ENCODE data around the gene SLC7A9. TPM values are rescaled to one million over a fixed set of nuclear protein-coding genes. Genes with fewer than 3 reads are reported as not detected.

SLC7A9 gene
- total RNA-seq, 1 donor from 2014 or later, result 0.32 TPM

DNA sequence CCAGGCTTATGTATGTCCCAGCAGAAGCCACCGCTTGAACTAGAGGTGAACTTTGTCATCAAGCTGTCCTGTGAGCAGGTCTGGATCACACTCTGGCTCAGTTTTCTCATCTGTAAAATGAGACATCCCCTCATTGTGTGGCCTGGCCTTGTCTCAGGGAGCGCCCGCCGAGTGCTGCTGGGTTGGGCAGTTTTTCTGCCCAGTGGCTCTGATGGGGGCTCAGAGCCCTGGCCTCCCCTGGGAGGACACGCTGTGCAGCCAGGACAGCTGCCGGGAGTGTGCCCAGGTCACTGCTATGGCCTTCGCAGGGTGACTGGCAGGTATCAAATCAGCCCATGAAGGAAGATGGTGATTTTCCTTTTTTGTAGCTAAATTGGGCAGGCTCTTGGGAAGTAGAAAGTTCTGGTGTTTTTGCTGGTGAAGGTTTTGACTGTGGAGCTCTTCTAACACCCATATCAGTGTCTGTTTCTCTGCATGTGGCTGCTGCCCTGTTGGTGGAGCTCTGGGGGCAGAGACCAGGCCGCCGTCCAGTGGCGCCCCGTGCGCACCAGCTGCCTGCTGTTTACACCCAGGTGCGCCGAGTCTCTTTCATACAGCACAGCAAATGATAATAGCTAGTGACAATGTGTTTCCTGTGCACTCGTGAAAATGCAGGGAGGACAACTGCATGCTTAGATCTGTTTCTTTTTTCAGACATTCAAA, 40.8 kb downstream of the SLC7A9 start:
- no peak for DNase-seq (ENCODE audit: low spot score)

DNA sequence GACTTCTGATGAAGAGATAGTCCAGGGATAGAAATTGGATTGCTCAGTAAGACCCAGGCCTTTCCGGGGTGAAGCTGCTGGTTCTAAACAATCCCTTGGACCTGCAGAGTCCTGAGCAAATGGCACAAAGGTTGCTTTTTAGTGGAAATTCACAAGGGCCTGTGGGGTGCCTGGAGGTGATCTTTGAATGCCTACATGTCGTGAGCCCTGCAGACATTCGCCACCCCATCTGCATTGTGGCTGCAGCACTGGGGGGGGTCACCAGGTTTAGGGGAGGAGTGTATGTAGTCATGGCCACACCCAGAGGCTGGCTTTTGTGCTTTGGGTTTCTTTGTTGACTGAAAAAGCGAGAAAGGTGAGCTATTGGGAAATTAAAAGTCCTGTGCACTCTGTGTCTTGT, 41.4 kb downstream of the SLC7A9 start:
- DNase-seq (ENCODE audit: low spot score), result no peak

DNA sequence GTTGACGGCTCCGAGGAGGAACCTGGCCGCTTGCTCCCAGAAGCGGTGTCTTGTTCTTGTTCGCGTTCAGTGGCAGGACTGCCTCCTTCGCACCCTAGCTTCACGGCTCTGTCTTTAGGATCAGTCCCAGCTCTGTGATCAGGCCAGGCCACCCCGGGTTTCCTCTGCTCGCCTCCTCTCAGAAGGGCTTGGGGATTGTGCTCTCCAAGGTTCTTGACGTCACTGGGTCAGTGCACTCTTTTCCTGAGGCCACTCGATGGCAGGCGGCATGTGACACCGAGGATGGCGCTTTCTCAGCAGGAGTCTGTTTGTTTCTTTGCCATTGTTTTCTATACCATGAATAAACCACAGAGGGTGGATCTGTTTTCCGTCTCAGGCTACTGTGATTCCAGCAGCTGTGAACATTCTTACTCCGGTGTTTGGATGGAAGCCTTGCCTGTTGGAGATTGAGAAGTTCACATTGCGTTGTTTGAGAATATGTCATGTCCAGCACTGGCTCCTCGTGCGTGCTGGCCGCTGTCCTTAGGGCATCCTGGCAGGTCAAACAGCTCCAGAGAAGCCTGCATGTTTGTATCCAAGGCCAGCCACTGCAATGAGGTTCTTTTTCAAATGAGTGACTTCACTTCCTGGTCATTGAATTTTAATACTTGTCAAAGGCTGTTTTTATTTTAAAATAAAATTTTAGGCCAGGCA, 44.5 kb downstream of the SLC7A9 start:
- no peak for DNase-seq (ENCODE audit: low spot score)

DNA sequence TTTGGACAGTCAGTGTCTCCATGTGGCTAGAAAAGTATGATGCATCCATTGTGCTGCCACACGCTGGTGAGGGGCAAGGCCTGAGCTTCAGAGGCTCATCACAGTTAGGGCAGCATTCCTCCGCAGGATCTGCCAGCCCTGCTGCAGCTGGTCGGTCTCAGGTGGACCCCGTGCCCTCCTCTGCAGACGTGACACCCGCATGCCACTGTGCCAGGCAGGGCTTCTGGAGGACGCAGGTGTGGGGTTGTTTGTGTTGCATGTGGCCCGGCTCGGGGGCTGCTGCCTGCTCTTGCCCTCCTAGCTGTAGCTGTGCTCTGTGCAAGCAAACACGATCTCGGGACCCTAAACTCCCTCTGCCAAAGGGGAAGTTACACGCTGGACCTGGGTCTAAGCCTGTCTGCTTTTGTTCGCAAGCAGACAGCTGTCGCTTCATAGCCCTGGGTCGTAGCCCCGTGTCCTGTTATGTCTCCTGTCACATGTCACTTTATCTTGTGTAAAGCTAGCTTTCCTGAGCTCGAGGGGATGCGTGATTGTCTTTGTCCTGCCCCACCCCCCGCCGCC, 45.3 kb downstream of the SLC7A9 start:
- DNase-seq (ENCODE audit: low spot score), result no peak

DNA sequence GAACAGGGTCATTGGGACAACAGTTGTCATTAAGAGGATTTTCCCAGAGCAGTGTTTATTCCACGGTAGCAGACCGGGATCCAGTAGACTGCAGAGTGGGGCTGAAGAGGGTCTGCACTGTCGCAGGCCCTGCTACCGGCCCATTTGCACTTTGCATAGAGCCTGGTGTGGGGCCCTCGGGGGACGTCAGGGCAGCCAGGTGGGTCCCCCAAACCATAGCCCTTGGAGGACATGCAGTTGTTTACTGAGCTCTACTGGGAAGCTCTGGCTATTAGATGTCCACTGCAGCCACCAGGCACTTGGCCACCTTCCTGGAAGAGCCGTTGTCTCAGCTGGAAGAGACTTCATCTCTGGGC, 45.8 kb downstream of the SLC7A9 start:
- no peak for DNase-seq (ENCODE audit: low spot score)

DNA sequence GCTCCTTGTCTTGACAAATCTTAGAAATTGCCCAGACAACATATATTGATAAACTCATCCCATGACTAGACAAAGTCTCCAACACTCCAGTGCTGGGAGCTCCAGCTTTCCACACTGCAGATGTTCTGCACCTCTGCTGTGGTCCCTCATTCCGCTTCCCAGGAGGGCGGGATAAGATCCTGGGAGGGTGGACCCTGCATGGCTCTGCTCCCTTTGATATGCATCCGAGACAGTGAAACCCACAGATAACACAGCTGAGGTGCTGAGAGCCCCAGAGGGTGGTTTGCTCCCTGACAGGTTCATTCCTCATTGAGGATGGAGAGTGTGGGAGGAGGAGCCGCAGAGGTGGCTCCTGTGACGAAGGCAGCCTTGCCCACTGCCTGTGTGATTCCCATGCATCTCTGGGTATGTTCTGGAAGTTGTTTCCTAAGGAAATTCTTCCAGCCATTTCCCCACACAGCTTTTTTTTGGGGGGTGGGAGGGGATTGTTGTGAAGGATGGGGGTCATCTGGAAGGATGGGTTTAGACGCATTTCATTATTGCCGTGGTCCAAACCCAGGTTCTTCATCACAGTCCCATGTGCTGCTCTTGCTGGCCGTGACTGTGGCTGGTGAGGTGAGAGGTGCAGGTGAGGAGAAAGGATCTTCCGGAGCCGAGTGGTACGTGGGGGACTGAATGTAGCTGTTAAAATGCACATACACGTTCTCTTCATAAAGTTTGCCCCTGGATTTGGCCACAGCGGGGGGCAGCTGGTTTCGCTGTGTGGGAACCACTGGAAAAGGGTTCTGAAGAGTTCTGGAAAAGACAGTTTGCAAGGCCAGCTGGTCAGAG, 46.4 kb downstream of the SLC7A9 start:
- no peak for DNase-seq (ENCODE audit: low spot score)

DNA sequence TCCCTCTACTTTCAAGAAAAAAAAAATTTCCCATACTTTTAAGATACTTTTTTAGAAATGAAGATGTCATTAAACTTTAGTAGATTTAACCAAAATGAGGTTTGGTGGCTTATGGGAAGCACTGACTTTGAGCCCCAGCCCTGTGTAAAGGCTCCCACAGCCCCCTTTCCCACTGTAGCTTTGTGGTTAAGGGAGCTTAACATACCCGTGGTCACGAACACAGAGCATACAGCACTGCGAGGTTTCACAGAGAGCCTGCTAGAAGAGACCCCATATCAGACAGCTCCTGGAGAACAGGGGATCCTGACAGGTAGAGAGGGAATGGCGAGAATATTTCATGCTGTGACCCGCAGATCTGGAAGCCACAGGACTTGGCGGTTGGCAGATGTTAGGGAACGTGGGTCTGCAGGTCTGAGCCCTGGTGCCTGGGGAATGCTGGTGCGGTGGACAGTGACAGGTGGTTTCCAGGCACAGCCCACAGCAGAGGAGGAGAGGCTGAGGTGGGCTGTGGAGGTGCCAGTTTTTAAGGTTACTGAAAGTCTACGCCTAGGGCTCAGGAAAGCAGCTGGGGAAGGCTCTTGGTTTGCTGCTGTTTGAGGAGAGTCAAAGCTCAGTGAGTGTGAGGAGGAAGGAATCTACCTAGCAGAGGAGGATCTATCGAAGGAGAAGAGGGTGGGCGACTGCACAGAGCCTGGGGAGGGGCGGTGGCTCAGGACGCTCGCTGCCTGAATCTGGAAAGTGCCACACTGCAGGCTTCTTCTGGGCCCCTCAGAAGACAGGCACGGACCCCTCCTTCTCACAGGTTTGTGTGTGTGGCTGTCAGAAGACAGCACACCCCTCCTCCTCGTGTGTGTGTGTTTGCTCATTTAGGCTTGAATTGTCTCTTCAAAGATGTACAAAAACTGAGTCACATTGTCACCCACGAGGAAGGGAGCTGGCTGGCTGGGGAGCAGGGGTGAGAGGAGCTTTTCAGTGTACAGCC, 49.9 kb downstream of the SLC7A9 start:
- no peak for DNase-seq (ENCODE audit: low spot score)

DNA sequence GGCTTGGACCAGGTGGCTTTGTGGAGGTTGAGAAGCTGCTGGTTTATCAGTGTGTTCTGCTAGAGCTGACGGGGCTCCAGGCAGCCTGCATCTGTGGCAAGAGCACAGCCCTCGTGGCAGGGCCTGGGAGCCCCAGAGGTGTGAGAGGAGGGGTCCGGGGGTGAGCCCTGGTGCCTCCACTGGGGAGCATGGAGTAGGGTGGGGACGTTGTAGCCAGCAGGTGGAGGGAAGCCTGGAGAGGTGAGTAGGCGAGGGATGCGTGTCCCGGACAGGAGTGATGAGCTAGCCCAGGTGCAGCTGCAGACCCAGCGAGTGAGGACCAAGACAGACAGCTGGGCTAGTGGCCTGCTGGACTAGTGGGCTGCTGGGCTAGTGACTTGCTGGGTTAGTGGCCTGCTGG, 51.0 kb downstream of the SLC7A9 start:
- no peak for DNase-seq (ENCODE audit: low spot score)

DNA sequence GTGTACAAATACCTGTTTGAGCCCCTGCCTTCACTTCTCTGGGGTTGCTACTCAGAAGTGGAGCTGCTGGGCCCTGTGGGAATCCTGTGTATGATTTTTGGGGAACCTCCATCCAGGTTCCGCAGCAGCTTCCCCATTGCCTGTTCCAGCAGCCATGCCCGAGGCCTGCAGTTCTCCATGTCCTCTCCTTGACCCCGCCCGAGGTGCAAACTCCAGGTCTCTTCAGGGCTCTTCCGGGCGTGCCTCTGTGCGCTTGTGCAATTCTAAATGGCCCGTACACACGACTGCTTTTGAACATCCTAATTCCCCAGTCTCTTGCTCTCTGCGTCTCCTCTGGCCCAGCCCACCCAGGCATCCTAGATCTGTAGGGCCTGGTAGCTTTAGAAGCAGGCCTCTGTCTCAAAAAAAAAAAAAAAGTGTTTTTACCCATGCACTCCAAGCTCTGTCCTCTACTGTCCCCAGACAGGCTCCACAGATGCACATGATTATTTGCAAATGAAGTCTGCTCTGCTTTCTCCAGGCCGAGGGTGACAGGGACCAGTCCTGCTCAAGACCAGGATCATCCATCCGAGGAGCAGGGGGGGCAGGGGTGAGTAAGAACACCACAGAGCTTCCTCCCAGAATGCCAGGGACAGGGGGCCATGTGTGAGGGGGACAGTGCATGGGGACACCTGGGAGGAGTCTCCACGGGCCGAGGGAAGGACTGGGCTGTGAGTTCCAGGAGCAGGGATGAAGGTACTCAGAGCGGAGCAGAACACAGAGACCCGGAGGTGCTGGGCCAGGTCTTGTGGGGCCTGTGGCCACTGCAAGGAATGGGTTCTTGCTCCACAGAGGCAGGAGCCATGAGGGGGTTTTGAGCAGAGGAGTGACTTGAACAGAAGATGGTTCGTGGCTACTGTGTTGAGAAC, 51.7 kb downstream of the SLC7A9 start:
- DNase-seq (ENCODE audit: low spot score), result no peak

DNA sequence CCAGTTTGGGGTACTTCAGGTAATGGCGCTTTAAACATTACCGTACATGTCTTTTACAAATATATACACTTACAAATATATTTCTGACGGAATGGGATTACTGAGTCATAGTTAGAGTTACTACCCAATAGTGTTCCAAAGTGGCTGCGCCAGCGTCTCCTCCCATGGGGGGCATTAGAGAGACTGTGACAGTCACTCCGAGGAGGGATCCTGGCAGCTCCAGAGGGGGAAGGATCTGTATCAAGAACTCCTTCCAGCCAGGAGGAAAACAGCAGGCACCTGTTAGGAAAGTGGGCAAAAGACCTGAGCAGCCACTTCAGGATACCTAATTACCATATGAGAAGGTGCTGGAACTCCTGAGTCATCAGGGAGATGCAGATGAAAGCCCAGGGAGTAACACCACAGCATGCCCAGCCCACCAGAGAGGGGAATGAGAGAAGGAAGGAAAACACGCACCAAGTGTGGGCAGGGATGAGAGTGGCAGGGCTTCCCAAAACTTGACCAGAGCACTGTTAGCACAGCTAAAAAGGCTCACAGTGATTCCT, 52.9 kb downstream of the SLC7A9 start:
- no peak for DNase-seq (ENCODE audit: low spot score)

DNA sequence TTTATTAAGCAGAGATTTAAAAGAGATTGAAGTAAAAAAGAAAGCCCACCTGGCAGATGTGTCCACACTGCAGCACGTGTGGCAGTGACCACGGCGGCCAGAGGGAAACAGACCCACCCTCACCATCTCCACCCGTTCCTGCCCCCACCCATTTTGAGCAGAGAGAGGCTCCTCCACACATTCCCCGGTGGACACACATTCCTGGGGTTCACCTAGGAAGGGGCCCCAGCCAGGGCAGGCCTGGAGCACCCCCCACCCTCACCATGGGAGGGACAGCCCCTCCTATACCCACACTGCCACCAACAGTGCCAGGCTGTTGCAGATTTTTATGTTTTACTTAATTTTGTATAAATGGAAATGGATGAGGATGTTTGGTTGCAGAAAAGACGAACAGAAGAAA, 54.9 kb downstream of the SLC7A9 start:
- no peak for DNase-seq (ENCODE audit: low spot score)

DNA sequence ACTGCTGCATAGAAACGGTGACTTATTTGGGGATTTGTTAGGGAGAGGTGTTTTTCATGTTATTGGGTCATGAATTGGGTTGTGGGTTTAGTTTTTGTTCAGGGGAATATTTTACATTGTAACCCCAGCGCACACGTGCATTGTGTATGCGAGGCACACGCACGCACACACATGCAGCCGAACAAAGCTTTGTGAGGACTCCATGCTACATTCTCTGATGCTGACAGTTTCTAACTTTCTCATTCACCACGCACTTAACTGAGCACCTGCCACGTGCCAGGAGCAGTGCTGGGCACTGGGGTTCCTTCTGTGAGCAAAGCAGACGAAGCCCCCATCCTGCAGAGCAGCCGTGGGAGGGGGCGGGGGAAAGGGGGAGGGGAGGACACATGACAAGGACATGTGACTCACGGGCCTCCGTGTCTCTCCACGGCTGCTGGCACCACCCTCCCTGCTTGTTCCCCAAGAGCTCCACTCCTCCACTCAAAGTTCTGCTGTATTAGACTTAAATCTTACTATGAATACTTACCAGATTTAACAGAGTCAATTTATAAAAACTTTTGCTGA, 55.6 kb downstream of the SLC7A9 start:
- no peak for DNase-seq (ENCODE audit: low spot score)

DNA sequence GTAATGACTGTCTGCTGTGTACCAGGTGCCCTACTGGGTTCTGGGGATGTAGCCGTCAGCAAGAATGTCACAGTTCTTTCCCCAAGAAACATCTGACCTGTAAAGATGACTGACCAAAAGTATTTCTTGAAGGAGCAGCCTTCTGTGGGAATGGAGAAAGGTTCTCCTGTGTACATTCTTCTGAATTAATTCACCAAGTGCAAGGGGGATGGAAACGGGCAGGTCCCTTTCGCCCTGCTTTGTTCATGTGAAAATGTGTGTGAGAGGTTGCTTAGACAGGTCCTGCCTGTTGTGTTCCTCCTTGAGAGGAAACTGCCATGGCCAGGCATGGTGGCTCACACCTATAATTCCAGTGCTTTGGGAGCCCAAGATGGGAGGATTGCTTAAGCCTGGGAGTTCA, 57.0 kb downstream of the SLC7A9 start:
- DNase-seq (ENCODE audit: low spot score), result no peak

DNA sequence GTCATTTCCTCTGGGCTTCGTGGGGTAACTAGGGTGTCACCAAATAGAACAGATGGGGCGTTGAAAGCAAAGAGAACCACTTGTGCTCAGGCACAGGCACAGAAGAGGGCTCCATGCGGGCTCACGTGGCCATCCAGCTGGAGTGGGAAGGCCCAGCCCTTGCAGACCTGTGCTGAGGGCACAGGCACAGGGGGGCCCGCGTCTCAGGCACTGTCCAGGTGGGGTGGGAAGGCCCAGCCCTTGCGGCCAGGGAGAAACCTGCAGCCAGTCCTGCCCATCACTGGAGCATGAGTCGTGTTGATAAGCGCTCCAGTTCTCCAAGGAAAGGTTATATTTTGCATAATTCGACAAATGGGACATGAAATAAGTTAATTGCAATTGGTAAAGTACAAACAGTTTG, 57.5 kb downstream of the SLC7A9 start:
- DNase-seq (ENCODE audit: low spot score), result no peak

DNA sequence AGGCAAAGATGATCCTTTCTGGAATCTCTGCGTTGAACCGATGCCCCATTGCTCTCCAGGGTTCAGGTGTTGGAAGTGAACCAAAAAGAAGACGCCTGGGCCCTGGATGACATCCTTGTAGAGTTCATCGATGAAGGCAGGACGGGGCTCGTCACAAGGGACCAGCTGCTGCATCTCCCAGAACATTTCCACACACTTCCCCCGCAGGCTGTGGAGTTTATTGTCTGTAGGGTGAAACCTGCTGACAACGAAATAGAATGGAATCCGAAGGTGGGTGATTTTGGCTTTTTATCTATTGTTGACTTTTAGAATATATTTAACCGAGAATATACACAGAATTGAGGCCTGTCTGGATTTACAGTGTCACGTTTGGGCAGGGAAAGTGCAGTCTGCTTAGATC, 58.4 kb downstream of the SLC7A9 start:
- DNase-seq (ENCODE audit: low spot score), result no peak

DNA sequence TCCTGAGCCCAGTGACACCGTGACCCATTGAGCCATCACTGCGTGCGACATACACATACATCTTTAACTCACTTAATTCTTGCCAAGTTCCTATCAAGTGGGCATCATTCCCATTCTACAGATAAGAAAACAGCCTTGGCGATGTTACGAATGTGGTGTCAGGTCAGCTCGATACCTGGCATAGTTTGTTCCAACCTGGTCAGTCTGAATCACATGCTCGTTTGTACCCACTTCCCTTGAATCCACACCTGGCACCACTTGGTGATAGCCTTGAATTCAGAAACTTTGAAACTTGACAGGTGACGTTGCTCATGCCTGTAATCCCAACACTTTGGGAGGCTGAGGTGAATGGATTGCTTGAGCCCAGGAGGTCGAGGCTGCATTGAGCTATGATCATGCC, 59.1 kb downstream of the SLC7A9 start:
- peak; percentile 76 for DNase-seq (ENCODE audit: low spot score)

DNA sequence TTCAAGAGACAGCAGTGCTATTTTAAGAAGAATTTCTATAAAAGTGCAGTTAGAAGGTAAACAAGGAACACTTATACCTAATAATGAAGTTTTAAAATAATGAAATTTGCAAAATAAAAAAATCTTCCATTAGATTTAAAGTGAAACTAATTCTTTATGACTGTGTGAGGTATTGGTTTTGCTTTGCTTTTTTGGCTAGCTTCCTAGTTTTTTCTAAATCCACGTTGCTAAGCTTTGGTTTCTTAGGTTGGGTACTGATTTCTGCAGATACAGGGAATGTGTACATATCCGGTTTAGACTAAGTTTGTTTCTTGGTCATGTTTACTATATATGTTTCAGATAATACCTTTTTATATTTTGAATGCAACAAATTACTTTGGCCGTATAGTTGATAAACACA, 59.8 kb downstream of the SLC7A9 start:
- no peak for DNase-seq (ENCODE audit: low spot score)

DNA sequence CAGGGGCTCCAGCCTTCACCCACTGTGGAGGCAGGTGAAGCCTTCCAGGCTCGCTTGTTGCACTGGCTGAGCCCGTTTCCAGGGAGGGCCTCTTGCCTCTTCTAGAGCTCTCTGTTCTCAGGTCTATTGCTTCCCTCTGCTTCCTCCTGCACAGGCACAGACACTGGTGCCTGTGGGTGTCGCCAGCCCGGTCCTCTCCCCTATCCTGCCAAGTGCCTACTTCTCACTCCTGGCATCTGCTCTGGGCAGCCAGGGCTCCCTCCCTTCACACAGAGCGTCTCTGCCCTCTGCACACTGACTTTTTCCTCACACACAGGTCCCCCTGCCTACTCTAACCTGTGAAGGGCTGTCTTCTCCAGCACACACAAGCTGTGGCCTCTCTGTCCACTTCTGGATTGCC, 60.3 kb downstream of the SLC7A9 start:
- no peak for DNase-seq (ENCODE audit: low spot score)

DNA sequence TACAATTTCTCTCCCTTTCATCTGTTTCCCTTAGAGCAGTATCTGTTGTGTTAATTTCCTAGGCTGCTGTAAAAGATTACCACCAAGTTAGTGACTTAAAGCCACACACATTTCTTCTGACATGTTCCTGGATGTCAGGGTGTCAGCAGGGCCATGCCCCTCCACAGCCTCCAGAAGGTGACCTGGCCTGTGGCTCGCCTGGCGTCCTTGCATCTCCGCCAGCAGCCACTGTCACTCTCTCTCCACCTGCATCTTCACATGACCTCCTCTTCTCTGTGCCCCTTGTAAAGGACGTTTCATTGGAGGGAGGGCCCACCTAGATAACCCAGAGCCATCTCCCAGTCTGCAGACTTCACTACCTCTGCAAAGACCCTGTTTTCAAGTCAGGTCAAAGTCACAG, 61.3 kb downstream of the SLC7A9 start:
- no peak for DNase-seq (ENCODE audit: low spot score)

DNA sequence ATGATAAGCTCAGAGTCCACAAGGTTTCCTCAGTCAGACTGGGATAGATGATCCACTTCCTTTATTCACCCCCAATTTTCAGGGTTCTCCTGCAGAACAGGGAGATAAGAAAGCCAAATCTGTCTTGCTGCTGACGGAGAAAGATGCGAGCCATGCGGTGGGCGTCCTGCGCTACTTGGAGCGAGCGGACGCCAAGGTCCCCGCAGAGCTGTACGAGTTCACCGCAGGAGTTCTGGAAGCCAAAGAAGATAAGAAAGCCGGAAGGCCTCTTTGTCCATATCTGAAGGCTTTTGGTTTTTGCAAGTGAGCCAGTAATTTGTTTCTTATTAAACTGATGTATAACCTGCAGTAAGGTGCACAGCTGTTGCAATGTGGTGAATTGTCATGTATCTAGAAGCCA, 66.7 kb downstream of the SLC7A9 start:
- no peak for DNase-seq (ENCODE audit: low spot score)
